HG03175 (cell line): Measurements from ENCODE around the gene ASB13.
"Not testable (repeated sequence)": the region's sequence is repeated elsewhere in the genome, so short reads cannot be mapped to it uniquely, and the experiment has no call there.

Experiments
- ATAC-seq: cut with Tn5 transposase; IDR thresholded peaks from one replicate; pipeline ENCODE4 v1.9.1; 2021; ENCODE audit warnings: mild to moderate bottlenecking, moderate library complexity; ENCODE audit not compliant: unreplicated experiment

Gene ASB13

GRCh38 chr10:5625992-5626777 lies 40.2 kb downstream of the ASB13 start:
- ATAC-seq = no peak

GRCh38 chr10:5624701-5625100 lies 41.7 kb downstream of the ASB13 start:
- no peak for ATAC-seq

GRCh38 chr10:5623081-5623748 lies 43.2 kb downstream of the ASB13 start:
- ATAC-seq = peak; percentile 95

- no peak for ATAC-seq
These were observed 44.0 kb downstream of the ASB13 start for GRCh38 chr10:5622186-5622960.

- ATAC-seq = not testable (repeated sequence)
These were observed 45.0 kb downstream of the ASB13 start for GRCh38 chr10:5621371-5621770.

GRCh38 chr10:5620966-5621365 lies 45.4 kb downstream of the ASB13 start:
- no peak for ATAC-seq

GRCh38 chr10:5620223-5620721 lies 46.1 kb downstream of the ASB13 start:
- ATAC-seq = no peak

- no peak for ATAC-seq
These were observed 46.8 kb downstream of the ASB13 start for GRCh38 chr10:5619362-5620211.

GRCh38 chr10:5618829-5619228 lies 47.6 kb downstream of the ASB13 start:
- ATAC-seq = no peak

- no peak for ATAC-seq
These were observed 48.4 kb downstream of the ASB13 start for GRCh38 chr10:5618042-5618441.

GRCh38 chr10:5617521-5617920 lies 48.9 kb downstream of the ASB13 start:
- ATAC-seq = no peak

- no peak for ATAC-seq
These were observed 49.6 kb downstream of the ASB13 start for GRCh38 chr10:5616836-5617235.

- no peak for ATAC-seq
These were observed 50.3 kb downstream of the ASB13 start for GRCh38 chr10:5616046-5616445.

GRCh38 chr10:5615316-5615715 lies 51.1 kb downstream of the ASB13 start:
- no peak for ATAC-seq

GRCh38 chr10:5614155-5614721 lies 52.2 kb downstream of the ASB13 start:
- ATAC-seq = no peak

- no peak for ATAC-seq
These were observed 52.8 kb downstream of the ASB13 start for GRCh38 chr10:5613481-5614154.

GRCh38 chr10:5611899-5612680 lies 54.3 kb downstream of the ASB13 start:
- ATAC-seq = no peak

GRCh38 chr10:5609952-5610616 lies 56.3 kb downstream of the ASB13 start:
- ATAC-seq = no peak
